AG10803 (cell line): ENCODE measurements around the gene MRPL46.

Experiments used
- DNase-seq: peaks from one replicate; pipeline ENCODE4 v3.0.0; 2010; ENCODE audit warnings: low read depth
- H3K4me3 ChIP-seq: 2 replicates; pipeline ENCODE4 v1.5.1; 2011; ENCODE audit warnings: mild to moderate bottlenecking, low read length, control low read depth
- CTCF ChIP-seq: conservative IDR thresholded peaks from 2 replicates; pipeline ENCODE4 v1.5.1; 2011; ENCODE audit warnings: mild to moderate bottlenecking, low read length, control low read depth, inconsistent platforms

The MRPL46 gene

GRCh38 chr15:88467073-88467934 lies at the start of gene MRPL46, which contains the start of gene MRPS11:
MRPL46 (minus strand) TSS chr15:88467388; CDS start chr15:88467377, 11 bp downstream.
MRPS11 (plus strand) TSS chr15:88467708; CDS start chr15:88467718, 10 bp downstream.
- peak; percentile 84 for DNase-seq
- H3K4me3 ChIP-seq, result peak within 1 kb of the TSS; percentile 96
- no peak for TF ChIP-seq CTCF

GRCh38 chr15:88513195-88513594 lies 46.0 kb upstream of the MRPL46 start:
- no peak for TF ChIP-seq CTCF
- peak; percentile 41 for DNase-seq
- no peak overlapping the region for H3K4me3 ChIP-seq

GRCh38 chr15:88512601-88513000 lies 45.4 kb upstream of the MRPL46 start:
- no peak for DNase-seq
- no peak for TF ChIP-seq CTCF
- no peak overlapping the region for H3K4me3 ChIP-seq

- DNase-seq, result no peak
- H3K4me3 ChIP-seq, result no peak overlapping the region
- no peak for TF ChIP-seq CTCF
Measured at GRCh38 chr15:88512078-88512477, 44.9 kb upstream of the MRPL46 start.

- H3K4me3 ChIP-seq, result no peak overlapping the region
- DNase-seq, result no peak
- no peak for TF ChIP-seq CTCF
Measured at GRCh38 chr15:88511161-88511560, 44.0 kb upstream of the MRPL46 start.

- DNase-seq, result no peak
- no peak for TF ChIP-seq CTCF
- no peak overlapping the region for H3K4me3 ChIP-seq
Measured at GRCh38 chr15:88509964-88510363, 42.8 kb upstream of the MRPL46 start.

GRCh38 chr15:88509321-88509720 lies 42.1 kb upstream of the MRPL46 start:
- H3K4me3 ChIP-seq, result no peak overlapping the region
- TF ChIP-seq CTCF, result no peak
- no peak for DNase-seq
